CD4-positive, alpha-beta T cell treated with Interleukin-6 for 4 hours (primary cell): ENCODE results near the gene NR2F6.
A peak's percentile ranks its signal among the peaks of the same experiment; 100 is the strongest.

ENCODE experiments used
- DNase-seq: peaks from one replicate; pipeline ENCODE4 v3.0.0-alpha.2; 2020; ENCODE audit warnings: mixed read lengths

NR2F6 gene

DNA sequence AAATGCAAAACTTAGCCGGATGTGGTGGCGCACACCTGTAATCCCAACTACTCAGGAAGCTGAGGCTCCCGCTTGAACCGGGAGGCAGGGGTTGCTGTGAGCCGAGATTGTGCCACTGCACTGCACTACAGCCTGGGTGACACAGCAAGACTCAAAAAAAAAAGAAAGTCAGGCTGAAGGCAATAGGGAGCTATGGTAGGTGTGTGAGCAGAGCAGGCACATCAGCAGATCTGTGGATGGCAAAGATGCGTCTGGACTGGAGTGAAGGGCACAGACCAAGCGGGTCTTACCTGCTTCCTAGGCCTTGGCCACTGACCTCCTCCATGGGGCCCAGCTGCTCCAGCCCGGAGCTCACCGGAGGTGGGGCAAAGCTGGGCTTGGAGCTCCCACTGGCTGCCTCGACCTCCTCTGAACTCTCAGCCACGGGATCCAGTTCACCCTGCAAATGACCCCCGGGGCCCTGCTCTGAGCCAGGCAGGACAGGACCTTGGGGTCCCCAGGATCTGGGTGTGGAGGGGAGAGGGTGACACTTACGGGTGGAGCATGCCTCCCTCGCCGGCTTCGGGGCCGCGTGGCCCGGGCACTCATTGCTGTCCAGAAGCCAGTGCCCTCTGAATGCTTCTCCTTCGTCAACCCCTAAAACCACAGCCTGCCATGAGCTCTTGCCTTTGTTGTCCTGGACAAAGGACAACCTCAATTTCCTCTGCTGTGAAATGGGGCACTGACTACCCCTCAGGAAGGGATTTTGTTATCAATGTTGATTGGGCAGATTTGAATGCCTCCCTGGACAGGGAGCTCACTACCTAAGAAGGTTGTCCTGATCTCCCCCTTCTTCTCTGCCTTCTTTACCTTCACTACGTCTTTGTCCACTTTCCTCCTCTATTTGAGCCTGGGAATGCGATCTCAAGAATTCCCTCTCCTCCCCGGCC lies 18.3 kb upstream of the NR2F6 start:
- no peak for DNase-seq

DNA sequence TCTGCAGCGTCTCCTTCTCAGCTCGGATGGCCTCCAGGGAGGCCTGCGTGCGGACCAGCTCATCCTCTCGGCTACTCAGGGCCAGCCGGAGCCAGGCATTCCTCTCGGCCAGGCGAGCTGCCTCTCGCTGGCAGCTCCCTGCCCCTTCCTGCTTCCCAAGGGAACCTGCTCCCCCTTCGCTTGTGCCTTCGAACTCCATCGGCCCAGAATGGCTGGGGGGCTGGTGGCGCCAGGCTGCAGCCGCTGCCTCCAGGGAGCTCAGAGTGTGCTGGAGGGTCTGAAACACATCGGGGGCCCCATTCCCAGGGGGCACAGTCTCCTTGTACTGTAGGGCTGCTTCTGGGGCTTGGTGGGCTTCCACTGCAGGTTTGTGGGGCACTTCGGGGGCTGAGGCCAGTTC lies 16.8 kb upstream of the NR2F6 start:
- no peak for DNase-seq

DNA sequence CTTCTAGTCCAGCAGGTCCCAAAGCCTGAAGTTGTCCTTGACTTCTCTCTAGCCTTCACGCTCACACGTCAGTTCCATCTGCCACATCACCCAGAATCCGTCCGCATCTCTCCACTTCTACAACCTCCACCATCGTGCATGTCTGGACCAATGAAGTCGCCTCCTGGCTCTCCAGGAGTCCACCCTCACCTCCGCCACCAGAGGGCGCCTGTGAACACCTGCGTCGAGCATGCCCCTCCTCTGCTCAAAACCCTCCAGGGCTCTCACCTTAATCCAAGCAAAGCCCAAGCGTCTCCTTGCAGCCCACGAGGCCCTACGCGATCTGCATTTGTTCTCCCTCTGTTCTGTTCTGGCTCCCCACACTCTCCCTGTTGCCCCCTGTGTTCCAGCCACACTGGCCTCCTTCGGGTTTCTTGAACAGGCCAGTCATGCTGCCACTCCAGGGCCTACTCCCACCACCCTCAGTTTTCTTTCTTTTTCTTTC lies 15.2 kb upstream of the NR2F6 start:
- peak; percentile 93 for DNase-seq

DNA sequence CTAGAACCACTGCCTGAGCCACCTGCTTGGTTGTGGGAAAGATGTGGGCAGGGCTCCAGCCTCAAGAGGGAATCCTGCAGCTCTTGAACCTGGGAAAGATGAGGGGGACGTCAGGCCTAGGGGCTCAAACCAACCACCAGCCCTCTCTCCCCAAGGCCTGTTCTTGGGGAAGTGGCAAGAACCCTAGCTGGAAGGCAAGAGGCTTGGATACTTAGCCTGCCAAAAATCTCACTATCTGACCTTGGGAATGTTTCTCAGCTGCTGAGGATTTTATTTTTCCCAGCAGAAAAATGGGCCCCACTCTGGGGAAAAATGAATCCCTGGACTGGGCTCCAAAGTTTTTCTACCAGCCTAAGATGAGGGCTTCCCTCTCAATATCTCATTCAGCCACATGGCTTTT lies 14.2 kb upstream of the NR2F6 start:
- DNase-seq, result no peak

DNA sequence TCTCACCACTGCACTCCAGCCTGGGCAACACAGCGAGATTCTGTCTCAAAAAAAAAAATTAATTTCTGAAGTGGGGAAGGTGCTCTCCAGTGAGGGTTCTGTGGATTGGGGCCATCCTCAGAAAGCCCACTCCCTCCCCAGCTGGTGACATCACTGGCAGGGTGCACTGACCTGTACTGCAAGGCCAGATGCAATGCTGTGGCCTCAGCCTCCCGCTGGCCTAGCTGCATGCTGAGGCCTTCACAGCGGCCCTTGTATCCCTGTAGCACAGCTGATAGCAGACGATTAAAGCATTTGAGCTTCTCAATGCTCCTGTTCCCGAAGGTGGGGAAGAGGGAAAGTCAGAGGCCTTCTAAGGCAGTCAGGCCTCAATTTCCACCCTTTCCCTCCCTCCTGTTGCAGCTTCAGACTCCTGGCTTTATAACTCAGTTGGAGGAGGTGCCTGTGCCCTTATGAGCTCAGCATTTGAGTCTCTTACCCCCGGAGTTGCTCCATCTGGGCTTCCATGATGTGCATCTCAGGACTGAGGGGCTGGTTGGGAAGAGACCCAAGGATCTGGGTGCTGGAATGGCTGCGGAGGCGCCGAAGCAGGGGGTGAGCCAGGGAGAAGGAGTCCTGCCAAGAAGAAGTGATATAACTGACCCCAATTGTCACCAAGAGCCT lies 13.5 kb upstream of the NR2F6 start:
- no peak for DNase-seq

DNA sequence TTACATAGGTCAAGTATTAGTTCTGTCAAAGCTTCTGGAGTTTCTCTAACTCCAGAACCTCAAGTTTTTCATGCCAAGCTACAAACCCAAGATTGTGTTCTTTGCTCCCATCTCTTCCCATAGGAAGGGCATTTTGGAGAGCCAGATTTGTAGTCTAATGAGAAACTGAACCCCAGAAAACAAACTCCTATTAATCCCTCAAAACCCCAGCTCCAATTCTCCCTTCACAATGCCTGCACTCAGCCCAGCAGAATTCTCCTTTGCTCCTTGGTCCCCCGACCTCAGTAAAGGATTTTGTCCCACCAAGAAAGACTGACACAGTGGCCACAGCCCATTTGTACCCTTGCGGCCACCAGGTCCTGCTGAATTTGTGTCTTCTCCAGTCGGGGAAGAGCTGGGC lies 10.4 kb upstream of the NR2F6 start:
- DNase-seq, result no peak

DNA sequence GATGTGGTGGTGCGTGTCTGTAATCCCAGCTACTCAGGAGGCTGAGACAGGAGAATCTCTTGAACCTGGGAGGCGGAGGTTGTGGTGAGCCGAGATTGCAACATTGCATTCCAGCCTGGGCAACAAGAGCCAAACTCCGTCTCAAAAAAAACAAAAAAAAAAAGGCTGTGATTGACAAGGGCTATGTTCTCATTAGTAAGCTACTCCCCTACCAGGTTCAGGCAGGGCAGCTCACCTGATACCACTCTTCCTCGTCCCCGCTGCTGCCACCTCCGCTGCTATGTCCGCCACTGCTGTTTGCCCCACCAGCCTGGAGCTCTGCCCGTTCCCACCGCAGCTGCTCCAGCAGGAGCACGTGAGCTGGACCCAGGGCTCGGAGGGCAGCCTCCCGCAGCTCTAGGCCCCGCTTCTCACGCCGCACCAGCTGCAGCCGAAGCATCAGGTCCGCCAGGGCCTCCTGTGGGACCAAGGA lies 9.5 kb upstream of the NR2F6 start:
- no peak for DNase-seq

DNA sequence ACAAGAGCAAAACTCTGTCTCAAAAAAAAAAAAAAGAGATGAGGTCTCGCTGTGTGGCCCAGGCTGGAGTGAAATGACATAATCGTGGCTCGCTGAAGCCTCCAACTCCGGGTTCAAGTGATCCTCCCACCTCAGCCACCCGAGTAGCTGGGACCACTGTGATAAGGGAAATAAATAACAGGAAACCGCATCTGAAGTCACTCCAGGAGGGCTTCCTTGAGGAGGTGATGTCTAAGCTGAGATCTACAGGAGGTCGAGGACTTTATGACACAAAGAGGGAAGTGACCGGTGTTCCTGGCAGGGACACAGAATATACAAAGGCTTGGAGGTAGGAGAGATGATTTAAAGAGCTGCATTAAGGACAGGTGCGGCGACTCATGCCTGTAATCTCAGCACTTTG lies 8.9 kb upstream of the NR2F6 start:
- DNase-seq, result no peak

DNA sequence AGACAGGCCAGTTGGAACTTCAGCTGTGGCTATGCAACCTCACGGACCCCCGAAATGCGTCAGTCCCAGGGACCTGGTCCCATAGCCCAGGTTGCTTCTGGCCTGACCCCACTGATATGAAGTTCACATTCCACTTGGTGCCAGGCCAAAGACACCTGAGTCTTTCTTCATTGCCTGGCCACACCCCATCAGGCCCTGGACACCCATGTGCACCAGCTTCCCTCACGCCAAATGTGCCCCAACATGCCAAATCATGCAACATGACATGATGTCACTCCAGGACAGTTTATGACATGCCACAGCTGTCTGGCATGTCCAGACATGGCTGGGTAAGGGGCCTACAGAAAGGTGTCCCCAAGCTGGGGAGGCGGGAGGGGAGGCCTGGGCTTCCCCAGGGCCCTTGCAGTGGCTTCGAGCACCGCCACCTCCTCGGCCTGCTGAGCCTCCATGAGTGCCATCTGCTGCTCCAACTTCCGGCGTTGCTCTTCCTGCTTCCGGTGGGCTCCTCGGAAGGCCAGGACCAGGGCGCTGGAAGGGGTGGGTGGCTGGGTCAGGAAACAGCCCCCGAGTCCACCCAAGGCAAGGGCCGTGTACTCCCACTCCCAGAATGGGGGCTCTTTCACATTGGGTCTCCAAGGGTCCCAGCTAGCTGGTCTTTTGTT lies 4.3 kb upstream of the NR2F6 start:
- DNase-seq, result no peak

DNA sequence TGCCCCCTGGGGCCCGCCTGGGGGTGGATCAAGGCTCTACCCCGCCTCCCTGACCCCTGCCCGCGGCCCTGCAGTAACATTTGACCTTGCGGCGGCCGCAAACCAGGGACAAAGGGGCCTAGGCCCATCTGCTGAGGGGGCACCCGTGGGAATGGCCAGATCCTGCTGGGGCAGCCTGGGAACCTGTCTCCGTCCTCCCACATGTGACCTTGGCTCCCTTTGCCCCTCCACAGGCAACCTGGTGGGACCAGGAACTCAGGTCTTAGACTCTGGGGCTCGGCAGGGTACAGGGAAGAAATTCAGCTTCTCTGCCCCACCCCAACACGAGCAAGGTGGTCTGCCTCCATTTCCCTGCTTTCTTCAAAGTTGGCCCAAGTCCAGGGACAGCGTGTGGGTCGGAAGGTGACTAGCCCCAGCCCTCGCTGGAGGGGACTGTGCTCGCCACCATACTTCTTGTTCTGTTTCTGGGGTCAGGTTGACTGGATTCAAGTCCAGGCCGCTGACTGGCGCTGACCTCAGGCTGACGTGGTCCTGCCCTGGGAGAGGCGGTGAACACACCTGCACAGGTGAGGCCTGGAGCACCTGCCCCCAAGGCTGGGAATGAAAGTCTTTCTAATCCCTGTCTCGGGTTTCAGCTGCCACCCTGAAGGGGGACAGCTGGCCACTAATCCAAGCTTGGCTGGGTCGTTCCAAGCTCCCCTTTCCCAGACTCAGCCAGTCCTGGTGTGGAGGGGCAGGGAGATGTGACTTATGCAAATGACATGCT lies 2.5 kb upstream of the NR2F6 start:
- no peak for DNase-seq

DNA sequence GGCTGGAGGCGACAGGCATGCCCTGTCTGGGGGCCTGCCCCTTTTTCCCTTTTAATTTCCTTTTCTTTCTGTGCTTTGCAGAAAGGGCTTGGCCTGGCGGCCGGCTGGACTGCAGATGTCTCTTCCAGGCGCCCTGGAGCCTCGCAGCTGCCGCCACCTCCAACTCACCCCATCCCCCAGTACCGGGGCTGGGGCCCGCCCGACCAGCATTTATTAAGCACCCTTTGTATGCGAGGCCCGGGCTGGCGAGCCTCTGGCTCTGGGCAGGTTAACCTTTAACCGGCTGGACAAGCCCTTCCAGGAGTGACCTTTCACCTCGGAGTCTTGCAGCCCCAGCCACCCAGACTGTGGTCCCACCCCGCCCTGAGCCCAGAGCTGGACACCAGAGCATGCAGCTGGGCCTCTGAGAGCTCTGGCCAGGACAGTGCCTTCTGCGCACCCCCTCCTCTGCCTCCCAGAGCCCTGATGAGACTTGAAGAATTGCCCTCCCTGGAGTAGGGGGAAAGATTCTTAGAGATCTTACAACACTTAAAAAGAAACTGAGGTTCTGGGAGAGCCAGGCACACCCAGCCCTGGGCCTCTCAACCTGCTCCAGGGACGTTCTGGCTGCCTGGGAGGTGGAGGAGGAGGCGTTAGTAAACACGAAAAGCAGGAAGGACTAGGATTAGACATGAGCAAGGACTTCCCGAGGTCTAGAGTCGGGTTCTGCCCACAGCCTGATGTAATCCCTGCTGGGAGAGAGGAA lies 1.1 kb upstream of the NR2F6 start:
- no peak for DNase-seq

DNA sequence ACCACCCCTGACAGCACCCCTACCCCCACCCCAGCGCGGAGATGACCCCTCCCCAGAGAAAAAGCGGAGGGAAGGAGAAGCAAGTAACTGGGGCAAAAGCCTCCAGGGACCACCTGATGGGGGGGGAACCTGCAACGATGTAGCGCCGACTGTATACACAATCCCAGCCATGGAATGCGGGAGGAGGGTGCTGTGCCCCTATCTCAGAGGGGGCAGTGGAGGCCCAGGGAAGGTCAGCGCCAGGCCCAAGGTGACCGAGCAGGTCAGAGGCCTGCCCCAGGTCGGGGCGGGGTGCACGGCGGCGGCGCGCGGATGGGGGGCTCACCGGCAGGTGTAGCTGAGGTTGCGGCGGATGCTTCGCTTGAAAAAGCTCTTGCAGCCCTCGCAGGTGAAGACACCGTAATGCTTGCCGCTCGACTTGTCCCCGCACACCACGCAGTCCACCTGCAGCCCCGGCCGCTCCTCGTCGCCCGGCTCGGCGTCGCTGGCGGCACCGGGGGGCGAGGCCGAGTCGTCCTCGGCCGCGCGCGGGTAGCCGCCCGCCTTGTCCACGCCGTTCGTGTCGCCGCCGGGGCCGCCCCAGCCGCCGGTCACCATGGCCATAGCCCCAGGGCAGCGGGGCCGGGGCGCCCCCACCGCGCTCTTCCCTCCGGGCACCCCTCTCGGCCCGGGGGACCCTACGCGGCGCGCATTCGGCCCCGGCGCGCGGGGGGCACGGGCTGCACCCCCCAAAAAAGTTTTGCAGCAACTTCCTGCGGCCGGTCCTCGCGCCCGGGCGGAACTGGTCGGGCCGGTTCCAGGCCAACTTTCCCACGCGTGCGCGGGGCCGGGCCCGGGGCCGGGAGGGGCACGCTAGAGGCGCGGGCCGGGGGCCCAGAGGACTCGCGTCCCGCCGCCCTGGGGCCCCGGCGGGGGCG lies 843 bp downstream of the NR2F6 start:
- peak; percentile 31 for DNase-seq

DNA sequence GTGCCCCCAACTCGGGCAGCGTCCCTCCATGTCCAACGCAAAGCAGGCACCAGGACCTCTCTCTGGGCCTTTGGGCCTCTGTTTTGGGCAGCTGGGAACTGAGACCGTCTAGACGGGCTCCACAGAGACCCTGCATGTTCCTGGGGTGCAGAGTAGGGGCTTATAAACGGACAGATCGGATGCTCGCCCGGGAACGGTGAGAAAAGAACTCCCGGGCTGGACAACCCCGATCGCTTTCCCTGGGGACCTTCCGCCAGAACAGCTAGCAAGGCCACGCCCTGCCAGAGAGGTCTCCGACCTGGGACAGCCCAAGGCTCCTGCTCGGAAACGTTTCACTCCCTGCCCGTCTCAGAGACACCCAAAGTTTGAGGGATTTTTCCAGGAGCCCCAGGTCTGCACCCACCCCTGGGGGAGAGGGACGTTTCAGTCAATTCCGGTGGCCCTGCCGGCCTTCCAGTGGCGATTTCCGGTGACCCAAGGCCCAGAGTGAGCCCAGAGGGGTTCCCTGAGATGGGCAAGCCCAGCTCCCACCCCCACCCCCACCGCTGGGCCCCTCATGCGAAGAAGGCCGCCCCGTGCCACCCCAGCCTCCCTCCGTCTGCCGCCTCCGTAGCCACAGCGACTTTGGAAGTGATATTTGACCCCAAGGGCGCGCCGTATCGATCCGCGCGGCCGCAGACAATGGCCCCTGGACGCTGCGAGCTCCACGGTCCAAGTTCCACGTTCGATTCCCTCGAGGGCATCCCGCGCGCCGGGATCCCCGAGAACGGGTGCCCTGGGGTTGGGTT lies 1.7 kb downstream of the NR2F6 start:
- no peak for DNase-seq

DNA sequence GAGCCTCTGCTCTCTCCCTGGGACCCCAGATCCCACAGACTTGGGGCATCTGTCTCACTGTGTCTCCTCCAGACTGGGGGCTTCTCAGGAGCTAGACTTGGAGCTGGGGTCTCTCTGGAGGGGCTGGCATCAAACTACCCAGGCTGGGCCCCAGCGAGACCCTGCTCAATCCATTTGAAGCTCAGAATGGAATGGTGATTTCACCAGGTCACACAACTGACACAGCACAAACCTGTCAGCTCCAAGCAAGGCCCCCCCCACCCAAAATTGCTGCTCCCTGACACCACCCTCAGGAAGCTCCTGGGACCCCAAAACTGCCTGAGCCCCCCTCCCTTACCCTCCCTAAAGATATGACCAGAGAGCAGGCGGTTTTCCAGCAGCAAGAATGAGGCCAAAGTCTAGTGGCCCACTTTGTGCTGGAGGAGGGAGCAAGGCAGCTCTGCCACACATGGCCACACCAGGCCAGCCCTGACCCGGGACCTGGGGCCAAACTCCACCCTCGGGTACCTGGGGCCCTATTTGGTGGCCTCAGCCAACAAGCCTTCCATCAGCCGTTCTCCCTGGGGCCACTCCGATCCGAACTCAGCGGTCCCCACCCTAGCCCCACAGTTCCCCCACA lies 2.4 kb downstream of the NR2F6 start:
- no peak for DNase-seq

DNA sequence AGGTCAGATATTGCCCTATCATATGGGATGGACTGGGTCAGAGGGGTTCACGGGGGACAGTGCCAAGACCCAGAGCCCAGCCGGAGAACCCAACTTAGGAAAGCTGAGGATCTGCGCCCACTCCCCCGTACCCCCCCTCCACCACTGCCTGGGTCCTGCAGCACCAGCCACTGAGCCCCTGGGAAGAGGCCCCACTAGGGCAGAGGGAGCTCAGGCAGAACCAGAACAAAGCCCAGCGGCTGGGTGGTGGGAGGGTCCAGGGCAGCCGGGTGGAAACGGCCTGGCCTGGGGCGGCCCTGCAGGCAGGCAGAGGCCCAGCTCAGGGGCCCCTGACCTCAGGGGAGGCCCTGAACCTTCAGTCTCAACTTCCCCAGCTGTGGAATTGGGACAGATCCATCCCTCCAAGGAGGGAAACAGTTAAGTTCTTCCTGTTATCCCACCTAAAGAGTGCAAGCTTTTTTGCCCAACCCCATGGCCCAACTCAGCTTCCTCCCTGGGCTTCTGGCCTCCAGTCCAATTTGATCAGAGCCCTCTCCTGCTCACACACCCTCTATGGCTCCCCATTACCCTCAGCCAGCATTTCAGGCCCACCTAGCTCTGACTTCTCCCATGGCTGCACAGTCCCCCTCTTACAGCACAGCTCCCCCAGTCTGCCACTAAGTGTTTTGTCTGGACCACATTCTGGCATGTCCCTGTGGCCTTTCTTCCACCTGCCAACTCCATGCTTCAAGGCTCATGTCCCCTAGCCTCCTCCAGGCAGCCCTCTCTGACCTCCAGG lies 3.1 kb downstream of the NR2F6 start:
- DNase-seq, result no peak

DNA sequence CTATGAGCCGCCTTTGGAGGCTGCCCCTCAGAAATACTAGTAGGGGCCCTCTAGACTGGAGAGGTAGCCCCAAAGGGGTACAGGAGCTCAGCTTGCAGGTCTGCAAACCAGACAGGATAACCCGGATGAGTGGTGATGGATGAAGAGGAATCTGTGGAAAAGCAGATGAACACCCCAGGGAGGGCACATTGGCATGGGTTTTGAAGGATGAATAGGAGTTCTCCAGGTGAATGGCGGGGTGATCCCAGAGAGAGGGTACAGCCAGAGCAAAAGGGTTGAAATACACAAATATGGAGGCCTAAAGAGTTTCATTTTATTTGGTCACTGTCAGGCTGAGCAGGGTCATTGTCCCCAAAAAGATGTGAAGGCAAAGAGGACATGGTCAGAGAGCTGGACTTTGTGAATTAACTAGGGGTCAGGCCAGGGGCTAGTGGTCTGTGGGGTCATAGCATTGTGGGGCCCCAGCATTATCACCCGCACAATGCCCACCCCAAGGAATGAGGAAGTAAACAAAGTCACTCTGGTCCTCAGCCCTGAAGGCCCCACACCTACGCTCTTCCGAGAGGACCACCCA lies 4.8 kb downstream of the NR2F6 start:
- DNase-seq, result no peak

DNA sequence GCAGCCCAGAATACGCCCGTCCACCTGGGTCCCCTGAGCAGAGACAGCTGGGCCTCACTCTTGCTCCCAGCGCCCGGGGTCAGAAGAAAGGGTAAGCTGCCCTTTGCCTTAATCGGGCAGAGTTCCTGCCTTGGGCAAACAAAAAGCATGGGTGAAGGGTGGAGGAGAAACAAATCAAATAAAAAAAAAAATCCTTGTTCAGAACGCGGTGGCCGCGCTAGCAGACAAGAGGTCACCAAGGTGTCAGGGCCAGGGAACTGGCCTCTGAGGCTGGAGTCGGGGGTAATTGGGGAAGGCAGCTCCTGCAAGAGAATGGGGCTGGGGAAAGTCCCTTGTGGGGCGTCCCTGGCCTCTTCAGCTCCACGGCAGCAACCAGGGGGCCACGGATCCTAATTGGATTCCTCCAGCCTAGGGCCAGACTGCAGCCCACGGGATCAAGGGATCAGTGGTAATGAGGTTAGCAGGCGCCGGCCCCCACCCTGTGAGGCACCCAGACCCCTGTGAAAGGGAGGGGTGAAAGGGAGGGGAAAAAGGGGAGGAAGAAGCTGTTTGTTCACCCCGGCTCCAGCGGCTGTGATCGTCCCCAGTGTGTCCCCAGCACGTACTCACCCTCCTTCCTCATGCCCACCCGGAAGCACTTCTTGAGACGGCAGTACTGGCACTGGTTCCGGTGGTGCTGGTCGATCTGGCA lies 5.5 kb downstream of the NR2F6 start:
- no peak for DNase-seq
